Breast epithelium (tissue), 3 donors: Measurements from ENCODE around the gene MAD1L1.

Source experiments
- CTCF ChIP-seq, 3 donors: fragments of 450-650 bp; IDR thresholded peaks; one replicate each; pipeline ENCODE4 v1.5.1; 2016 to 2017; ENCODE audit warnings: antibody characterized with exemption in 3 of 3, mild to moderate bottlenecking in 3 of 3, moderate library complexity in 3 of 3
- POLR2A ChIP-seq: fragments of 450-650 bp; IDR thresholded peaks from one replicate; pipeline ENCODE4 v1.6.1; 2016; ENCODE audit warnings: antibody characterized with exemption, mild to moderate bottlenecking, moderate library complexity

GRCh38 chr7:2126621-2127020 lies 106.1 kb downstream of the MAD1L1 start:
- no peak for TF ChIP-seq CTCF (IDR thresholded peaks at IDR 0.05)
- TF ChIP-seq POLR2A, result no peak
